HG03025 (cell line): ENCODE data around the gene PLEKHM3.

Experiments used
- ATAC-seq: cut with Tn5 transposase; IDR thresholded peaks from one replicate; pipeline ENCODE4 v1.9.1; 2021; ENCODE audit warnings: mild to moderate bottlenecking, moderate library complexity; ENCODE audit not compliant: unreplicated experiment, low FRiP score

Gene PLEKHM3

DNA sequence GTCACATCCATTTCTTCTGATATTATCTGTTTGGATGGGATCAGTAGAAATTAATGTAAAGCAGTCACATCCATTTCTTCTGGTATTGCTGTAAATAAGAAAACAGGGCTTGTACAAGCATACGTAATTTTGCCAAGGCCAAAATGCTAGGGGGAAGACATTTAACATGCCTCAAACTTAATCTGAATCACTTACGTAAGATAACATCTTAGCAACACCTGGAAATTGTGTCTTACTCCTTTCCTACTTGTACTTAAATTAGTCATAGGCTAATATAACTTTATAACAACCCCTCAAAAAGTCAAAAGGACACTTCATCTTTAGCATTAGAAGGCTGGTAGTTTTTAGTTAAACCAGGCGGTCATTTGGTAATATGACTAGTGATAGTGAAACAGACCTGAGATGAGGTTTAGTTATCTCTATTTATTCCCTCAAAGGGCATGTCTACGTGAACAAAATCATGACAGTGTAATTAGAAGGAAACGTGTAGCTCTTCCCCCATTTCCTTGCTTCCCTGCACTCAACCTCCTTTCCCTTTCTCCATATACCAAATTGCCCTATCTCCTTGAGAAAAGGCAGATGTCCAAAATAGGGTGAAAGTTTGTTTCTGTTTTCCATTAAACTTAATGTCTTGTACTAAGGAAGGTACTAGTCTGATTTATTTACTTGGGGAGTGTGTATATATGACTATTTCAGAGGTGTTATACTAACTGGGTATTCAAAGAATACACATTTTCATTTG lies 156.3 kb downstream of the PLEKHM3 start:
- ATAC-seq = no peak

DNA sequence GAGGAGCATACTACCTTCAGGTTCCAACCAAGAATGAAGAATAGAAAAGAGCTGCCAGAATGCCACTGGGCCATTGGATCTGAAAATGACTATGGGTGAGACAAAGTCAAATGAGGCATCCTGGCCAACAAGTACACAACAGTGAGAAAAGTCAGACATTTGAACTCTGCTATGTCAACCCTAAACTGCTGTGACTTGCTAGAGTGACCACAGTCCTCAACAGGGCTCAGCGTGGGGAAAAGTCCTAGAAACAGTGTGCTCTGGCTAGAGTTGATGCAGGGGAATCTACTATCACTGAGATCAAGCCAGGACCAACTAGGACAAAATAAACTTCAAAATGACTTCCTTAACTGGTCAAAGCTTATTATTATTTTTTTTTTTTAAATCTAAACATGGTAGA lies 157.4 kb downstream of the PLEKHM3 start:
- no peak for ATAC-seq

DNA sequence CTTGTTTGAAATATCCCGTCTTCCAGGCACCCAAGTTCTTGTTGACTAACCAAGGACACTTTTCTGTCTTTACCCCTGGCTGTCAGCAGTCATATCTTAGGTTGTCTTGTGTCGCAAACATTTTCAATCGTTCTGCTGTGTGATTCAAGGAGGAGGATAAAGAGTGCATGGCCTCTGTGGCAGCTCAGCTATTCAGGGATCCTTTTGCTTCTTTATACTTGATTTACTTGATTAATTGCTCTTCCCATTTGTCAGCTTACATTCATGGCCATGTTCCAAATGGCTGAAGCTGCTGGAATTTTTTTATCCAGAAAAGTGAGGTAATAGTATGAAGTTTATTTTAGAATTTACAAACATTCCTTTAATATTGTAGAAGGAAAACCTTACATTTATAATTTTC lies 158.3 kb downstream of the PLEKHM3 start:
- no peak for ATAC-seq

DNA sequence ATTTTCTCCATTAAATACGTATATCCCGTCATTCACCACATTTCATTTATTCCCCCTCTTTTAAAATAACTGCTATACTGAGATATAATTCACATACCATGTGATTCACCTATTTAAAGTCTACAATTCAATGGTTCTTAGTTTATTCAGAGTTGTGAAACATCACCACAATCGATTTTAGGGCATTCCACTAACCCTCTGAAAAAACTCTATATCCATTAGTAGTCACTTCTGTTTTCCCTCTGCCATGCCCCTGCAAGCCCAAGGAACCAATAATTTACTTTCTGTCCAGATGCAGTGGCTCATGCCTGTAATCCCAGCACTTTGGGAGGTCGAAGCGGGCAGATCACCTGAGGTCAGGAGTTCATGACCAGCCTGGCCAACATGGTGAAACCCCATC lies 160.1 kb downstream of the PLEKHM3 start:
- ATAC-seq = no peak

DNA sequence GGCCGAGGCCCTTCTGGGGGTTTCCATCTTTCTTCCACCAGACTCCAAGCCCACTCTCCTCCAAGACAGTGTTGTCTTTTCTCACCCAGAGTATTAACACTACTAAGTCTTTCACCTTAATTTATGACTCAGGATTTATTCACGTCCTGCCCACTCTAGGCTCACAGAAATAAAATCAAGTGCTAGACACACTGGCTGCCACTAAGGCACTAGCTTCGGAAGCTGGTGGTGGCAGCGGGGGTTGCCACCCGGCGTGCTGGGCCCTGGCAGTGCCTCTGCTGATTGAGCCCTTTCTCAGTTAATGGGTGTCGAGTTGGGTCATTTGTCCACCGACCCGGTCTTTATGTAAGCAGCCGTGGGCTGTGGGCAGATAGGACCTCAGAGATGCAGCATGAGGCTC lies 162.0 kb downstream of the PLEKHM3 start:
- no peak for ATAC-seq

DNA sequence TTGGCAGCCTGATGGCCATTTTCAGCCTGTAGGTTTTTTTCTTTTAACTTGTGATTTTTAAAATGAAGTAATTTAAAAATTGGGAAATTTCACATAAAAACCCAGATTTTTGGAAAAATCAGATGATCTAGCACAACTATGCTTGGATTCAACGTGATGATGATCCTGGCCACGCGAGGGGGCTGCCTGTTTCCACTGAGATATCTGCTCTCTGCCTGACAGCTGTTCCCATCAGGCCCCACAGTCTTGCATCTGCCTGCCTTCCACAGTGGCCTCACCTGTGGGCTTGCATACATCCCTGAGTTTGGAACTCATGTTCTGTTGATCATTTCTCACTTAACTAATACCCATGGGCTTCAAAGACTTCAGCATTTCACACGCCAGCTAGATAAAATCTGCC lies 163.5 kb downstream of the PLEKHM3 start:
- no peak for ATAC-seq

DNA sequence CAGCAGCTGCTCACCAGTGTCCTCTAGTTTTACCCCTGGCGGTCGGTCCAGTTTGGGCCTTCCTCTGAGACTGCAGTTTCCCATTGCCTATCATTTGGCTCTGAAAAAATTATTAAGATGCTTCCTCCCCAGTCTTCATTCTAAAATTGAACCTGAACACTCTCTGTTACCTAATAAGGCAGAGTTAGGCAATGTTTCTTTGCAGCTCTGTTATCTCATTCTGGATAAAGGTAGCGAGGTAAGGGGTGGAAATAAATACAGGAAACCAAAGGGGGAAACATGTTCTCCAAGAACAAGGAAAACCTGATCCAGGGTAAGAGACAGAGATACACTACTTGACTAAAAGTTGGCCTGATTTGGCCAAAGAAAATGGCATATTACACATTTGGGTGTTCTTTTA lies 164.6 kb downstream of the PLEKHM3 start:
- ATAC-seq = no peak

DNA sequence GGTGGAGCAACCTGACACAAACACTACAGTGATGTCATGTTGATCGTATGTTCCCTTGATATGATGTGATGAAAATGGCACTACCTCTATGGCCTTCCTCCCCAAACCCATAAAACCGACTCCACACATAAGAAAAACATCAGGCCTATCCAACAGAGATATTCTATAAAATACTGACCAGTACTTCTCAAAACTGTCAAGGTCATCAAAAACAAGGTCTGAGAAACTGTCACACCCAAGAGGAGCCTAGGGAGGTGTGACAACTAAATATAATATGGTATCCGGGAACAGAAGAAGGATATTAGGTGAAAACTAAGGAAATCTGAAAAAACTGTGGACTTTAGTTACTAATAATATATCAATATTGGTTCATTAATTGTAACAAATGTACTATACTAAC lies 169.7 kb downstream of the PLEKHM3 start:
- ATAC-seq = no peak

DNA sequence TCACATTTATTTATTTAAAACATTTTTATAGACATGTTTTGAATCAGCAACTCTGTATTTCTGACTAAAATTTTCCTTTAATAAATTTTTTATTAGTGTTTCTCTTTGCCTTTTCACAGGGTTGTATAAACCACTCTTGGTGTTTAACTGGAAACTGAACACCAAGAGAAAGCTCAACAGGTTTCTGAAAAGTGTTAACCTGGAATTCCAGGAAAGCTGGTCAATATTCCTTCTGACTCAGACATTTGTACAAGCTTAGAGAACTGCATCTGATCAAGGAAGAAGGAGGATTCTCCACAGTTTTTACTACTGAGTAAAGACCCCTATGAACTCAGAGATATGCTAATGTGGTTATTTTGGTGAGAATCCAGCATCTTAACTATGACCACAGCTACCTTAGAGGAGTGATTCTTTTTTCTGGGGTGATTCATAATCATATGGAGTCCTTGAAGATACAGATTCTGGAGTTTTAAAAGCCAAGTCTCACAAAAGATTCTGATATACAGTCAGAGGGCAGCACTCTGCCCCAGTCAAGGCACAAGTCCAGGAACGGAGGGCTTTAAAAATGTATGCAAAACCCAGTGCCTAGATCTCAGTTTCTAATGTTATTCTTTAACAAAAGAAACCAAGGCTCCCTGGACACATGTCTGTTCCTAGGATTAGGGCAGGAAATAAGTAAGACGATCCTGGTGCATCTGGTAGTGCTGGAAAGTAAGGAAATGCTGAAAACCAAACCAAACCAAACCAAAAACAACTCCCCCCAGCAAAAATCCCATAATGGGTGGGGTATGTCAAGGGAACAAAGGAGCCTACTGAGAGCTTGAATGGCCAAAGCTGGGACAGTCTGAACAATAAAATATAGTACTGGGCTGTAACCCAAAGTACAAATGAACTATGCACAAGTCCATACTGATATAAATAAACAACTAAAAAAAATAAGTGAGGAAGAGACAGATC lies 170.6 kb downstream of the PLEKHM3 start:
- ATAC-seq = no peak

DNA sequence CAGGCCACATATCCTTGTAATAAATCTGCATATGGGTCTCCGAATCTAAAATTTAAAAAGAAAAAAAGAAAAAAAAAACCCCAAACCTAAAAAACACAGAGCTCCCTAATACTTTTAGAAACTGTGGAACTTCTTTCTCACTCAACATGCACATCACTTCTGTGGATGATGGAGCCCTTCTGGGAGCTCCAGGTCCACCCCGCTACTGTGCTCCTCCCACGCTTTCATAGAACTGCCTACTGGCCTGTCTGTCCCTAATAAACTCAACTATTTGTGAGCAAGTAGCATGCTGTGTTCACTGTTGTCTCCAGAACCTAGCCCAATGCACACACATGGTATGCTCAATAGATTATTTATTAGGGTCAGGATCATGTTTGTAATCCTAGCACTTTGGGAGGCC lies 172.5 kb downstream of the PLEKHM3 start:
- no peak for ATAC-seq

DNA sequence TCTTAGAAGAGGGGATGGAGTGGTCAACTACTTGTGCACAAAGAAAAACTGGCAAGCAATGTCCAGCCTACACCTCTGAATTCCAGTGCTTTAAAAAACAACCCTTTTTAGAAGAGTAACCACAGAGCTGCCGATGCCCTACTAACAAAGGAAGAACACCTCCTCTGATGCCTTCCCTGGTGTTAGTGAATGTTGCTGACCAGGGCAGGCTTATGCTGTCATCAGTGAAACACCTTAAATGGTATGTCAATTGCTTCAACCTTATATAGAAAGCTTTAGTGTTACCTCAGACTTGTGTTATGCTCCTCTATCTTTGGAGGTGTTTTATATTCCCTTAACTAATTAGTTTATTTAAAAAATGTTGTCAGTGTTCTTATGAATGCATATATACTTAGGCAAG lies 175.9 kb downstream of the PLEKHM3 start:
- ATAC-seq = no peak

DNA sequence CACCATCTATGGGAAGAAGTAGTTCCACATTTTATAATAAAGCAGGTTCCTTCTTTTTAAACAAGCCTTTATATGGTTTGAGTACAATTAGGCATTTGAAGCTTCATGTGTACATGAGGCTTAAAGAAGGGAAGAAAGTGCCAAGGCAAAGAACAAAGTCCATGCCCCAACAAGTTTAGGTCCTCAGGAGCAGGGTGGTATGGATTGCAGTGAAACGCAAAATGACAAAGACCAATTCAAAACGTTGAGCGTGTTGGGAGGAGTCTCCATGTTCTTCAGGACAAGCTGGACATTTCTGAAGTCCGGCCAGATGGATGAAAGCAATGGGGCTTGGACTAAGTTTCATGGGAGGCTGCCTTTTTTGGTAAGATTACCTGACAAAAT lies 176.8 kb downstream of the PLEKHM3 start:
- no peak for ATAC-seq

DNA sequence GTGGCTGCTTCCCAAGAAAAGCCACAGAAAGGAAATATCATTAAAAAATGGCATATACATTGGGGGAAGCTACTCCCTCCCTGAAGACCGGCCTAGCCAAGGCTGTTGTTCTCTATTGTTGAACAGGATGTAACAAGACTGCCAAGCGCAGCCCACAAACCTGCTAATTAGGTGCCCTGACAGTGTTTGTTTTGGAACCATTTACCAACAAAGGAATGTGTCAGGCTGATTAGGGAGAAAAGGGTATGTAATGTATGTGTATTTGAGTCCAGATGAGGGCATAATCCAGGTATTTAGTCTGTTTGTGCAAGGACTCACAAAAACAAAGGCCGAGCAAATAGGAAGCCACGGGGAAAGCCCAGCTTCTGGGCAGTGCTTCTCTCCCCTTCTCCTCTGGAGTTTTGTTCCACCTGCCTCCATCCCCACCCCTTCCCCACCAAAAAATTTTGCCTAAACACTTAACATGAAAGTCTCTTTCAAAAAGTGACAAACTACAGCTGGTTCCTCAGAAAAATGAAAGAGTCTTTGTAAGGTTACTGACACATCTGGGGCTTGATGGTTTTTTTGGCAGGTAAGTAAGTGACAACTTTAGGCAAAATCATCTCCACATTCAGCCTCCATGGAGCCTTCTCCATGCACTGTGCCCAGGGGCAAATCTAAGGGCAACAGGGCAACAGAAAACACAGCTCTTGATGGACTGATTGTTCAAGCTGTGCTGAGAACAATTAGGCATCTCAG lies 177.4 kb downstream of the PLEKHM3 start:
- no peak for ATAC-seq

DNA sequence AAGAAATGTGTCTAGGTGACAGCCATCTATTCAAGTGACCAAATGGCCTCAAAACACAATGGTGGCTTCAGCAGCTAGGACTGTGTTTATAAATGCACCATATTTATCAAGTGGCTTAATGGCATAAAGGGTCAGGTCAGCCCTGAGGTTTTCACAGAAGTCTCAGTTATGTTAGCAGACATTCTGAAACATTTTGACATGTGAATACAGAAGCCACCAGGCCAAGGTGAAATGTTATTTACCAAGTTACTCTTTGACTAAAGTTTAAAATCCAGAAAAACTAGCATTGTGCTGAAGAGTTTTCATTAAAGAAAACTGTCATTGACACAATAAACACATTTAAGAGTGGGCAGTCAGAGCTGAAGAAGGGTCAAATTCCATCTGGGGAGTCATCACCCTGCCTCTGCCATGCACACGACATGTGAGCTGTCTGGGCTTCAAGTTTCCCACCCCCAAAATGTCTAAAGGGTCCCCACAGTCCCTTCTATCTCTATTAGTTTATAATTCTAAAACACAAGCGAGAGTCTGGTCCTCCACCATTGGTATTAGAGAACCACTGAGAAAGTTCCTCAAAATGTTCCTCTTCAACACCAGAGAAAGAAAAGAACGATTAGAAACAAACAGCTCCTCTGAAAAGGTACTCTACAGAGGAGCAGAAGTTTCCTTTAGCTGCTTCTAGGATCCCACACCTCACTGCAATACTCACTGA lies 178.1 kb downstream of the PLEKHM3 start:
- ATAC-seq = no peak

DNA sequence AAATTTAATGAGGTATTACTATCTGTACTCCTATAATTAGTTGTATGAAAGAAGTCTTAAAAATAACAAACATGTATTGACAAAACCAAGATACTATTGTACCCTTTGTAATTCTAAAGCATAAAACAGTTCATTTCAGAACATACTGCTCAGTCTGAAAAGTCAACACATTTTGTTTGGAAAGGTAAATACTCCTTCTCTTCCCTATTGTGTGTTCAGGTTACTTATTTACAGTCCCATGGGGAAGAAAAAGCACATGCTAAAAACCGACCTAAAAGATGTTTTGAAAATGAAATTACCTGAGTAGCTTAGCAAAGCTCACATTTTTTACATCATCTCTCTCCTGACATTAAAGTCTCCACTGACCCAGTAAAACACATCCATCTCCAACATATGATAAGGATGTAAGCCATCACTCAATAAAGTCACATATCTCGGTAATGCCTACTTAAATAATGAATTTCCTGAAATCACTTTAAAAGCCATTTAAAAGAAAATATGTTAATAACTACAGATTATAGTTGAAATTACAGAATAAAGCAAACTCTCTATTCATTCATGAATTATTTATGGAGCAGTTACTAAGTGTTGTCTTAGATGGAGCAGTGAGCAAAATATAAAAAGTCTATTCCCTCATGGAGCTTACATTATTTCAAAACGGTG lies 180.0 kb downstream of the PLEKHM3 start:
- ATAC-seq = no peak

DNA sequence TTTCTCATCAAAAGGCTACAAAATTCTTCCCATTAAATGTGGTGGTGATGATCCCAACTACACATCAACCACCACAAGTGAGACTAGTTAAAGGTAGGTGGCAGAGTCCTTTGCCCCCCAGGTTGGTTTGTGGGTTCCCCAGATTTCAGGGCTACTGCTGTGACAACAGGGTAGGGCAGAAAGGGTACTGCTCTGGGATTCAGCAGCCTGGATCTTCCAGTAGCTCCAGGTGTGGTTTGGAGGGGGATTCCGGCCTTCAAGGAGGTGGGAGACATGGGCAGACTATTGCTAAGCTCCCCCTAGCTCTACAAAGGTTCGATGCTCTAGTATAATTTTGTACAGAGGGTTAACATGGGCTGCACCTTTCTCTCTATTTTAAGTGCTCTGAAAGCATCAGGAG lies 180.7 kb downstream of the PLEKHM3 start:
- no peak for ATAC-seq

DNA sequence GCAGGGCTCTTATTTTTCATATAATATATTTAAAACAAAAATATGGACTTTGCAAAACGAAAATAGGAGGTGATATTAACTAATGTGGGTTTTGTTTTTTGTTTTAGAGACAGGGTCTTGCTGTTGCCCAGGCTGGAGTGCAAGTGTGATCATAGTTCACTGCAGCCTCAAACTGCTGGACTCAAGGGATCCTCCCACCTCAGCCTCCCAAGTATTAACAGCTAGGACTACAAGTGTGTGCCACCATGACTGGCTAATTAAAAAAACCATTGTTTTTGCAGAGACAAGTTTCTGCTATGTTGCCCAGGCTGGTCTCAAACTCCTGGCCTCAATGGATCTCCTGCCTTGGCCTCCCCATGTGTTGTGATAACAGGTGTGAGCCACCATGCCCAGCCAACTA lies 185.2 kb downstream of the PLEKHM3 start:
- ATAC-seq = no peak

DNA sequence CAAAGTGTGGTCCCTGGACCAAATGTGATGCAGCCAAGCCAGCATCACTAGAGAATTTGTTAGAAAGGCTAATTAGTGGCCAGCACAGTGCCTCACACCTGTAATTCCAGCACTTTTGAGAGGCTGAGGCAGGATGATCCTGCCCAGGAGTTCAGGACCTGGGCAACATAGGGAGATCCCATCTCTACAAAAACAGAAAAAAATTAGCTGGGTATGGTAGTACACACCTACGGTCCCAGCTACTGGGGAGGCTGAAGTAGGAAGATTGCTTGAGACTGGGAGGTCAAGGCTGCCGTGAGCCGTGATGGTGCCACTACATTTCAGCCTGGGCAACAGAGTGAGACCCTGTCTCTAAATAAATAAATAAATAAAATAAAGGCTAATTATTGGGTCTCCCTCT lies 185.8 kb downstream of the PLEKHM3 start:
- ATAC-seq = no peak

DNA sequence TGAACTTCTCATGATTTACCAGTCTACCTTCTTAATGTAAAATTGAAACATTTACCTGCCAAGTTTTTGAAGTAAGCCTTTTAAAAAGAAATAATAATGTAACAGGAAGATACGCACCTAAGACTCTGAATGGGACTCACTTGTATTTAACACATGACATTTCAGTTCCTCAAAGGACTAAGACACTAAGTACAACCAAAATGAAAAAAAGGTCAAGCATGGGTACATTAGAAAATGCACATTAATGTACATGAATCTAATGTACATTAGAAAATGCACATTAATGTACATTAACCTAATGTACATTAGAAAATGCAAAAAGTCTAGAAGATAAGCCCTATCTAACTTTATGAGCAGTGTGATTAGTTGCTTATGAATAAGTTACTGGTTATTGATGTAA lies 186.3 kb downstream of the PLEKHM3 start:
- no peak for ATAC-seq

DNA sequence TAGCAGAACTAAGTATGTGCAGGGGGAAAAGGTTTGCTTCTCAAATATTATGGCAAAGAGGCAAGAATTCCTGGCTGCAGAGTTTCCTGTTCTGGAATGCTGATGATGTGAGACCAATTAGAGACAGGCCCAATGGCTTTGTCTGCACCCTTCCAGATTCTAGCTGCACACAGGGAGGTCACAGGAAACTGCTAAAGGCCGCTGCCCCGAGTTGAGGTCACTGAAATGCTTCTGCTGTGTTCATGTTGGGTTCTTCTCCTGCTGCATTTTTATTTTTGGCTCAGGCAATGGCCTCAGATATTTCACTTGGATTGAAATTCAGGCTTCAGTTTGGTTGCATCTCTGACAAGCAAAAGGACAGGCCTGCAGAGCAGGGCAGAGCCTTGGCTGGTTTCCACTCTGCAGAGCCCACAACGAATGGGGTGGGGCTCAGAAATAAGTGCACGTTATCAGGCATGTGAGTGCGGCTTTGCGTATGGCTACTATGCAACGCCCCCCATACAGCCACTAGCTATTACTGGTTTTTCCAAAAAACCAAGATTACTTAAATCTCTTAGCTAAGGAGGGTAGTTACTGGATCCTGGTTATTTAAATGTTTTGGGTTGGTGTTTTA lies 188.7 kb downstream of the PLEKHM3 start:
- no peak for ATAC-seq
